A673 (cell line): ENCODE measurements around the gene PNRC2.

ENCODE experiments used
- EZH2 ChIP-seq: fragments of 200-600 bp; sonication (generic); IDR thresholded peaks from 2 replicates; pipeline ENCODE4 v1.6.1; 2017; ENCODE audit warnings: borderline replicate concordance, low read depth, mild to moderate bottlenecking, mixed read lengths, antibody characterized with exemption, low read length; ENCODE audit not compliant: poor library complexity, severe bottlenecking
- TF ChIP-seq, protein P1 (sequence below): fragments of 300-800, 200-600 bp; sonication (generic); conservative IDR thresholded peaks from 2 replicates; pipeline ENCODE4 v1.5.1; 2017; ENCODE audit warnings: low read depth, mild to moderate bottlenecking, antibody characterized with exemption, low read length, moderate library complexity, mixed read lengths

DNA sequence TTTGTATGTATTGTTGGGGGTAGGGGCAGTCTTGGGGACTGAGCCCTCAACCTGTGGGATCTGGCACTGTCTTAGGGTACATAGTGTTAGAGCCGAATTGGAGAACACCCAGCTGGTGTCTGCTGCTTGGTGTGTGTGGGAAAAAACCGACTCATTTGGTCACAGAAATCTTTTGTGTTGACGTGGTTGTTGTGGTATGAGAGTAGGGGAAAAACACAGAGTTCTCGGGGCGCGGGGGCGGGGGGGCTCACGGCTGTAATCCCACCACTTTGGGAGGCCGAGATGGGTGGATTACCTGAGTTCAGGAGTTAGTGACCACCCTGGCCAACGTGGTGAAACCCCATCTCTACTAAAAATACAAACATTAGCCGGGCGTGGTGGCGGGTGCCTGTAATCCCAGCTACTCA is 35.8 kb downstream of the PNRC2 start:
- TF ChIP-seq, protein P1, sequence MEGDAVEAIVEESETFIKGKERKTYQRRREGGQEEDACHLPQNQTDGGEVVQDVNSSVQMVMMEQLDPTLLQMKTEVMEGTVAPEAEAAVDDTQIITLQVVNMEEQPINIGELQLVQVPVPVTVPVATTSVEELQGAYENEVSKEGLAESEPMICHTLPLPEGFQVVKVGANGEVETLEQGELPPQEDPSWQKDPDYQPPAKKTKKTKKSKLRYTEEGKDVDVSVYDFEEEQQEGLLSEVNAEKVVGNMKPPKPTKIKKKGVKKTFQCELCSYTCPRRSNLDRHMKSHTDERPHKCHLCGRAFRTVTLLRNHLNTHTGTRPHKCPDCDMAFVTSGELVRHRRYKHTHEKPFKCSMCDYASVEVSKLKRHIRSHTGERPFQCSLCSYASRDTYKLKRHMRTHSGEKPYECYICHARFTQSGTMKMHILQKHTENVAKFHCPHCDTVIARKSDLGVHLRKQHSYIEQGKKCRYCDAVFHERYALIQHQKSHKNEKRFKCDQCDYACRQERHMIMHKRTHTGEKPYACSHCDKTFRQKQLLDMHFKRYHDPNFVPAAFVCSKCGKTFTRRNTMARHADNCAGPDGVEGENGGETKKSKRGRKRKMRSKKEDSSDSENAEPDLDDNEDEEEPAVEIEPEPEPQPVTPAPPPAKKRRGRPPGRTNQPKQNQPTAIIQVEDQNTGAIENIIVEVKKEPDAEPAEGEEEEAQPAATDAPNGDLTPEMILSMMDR: no peak
- TF ChIP-seq EZH2: no peak
